Eye (tissue), 1 donor: ENCODE data around the gene ARRDC4.

Experiments used
- DNase-seq: peaks from one replicate; pipeline ENCODE4 v3.0.0-alpha.2; 2015

ARRDC4 gene, protein sequence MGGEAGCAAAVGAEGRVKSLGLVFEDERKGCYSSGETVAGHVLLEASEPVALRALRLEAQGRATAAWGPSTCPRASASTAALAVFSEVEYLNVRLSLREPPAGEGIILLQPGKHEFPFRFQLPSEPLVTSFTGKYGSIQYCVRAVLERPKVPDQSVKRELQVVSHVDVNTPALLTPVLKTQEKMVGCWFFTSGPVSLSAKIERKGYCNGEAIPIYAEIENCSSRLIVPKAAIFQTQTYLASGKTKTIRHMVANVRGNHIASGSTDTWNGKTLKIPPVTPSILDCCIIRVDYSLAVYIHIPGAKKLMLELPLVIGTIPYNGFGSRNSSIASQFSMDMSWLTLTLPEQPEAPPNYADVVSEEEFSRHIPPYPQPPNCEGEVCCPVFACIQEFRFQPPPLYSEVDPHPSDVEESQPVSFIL

DNA sequence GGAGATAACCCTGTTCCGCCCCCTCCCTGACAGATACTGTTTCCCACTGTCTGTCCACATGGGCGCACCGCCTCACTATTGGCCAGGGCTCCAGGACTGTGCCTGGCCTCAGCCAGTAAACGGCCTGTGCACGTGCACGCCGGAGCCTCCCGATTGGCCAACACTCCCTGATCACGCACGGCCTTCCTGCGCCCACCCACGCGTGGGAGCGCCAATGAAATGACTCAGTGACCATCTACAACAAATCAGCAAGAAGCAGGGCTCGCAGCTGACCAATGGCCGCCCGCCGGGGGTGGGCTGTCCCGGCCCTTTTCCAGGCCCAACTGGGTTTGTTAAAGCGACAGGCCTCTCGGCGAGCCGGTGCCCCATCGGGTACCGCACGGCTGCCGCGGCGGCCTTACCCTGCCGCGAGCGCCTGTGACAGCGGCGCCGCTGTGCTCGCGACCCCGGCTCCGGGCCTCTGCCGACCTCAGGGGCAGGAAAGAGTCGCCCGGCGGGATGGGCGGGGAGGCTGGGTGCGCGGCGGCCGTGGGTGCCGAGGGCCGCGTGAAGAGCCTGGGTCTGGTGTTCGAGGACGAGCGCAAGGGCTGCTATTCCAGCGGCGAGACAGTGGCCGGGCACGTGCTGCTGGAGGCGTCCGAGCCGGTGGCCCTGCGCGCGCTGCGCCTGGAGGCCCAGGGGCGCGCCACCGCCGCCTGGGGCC lies at the start of gene ARRDC4:
TSS of gene ARRDC4 (plus strand) at position 340 of the 703 bp plus-strand sequence. CDS start at position 499, 159 bp downstream.
- peak; percentile 99 for DNase-seq

DNA sequence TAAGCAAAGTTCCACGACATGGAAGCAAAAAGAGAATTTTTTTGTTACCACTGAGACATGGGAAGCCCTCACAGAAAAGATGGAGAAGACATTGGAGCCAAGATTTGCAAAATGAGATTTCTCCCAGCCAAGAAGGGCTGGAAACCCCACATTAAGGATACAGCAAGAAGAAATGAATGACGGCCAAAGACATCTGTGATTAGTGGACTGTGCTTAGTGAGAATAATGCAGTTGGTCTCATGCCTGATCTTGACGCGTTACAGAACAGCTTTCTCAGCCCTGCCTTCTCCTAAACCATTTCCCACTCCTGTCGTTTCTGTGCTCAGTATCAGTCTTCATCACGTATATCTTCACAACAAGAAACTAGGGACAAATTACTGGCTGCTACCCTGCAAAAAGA lies 45.8 kb upstream of the ARRDC4 start:
- DNase-seq = no peak

DNA sequence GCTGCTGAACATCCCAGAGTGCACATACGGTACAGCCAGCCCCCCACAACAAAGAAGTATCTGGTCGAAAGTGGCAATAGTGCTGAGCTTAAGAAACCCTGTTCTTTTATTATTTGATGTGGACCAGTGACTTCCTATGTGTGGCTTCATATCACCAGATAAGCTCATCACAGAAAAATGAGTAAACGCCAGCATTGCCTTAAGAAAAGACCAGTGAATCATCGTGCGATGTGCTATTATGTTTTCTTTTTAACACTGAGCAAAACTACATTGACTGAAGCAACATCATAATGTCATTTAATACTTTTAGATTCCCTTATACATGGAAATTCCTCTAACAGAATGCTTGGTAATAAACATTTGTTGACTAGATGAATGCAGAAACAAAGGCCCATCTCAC lies 45.2 kb upstream of the ARRDC4 start:
- no peak for DNase-seq

DNA sequence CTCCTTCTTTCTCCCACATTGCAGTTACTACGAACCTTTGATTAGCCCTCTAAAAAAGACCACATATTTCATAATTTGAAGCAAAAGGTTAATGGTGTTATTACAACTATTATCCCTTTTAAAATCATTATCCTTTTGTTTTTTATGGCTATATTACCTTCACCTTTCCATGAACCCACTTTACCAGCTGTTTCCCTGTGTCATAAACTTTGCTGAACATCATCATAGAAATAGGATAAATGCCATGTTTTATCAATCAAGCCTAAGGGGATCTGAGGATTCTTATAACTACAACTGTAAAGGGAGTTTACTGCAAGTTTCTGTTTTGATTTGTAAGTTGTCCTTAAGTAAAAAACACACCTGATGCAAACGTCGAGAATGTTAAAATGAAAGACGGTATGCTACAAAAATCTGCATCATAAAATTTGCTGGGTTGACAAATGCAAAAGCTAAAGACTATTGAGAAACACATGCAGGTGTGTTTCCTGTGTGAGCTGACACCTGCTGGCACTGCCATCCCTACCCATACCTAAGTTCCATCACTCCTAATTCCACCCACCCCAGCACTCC lies 39.1 kb upstream of the ARRDC4 start:
- no peak for DNase-seq

DNA sequence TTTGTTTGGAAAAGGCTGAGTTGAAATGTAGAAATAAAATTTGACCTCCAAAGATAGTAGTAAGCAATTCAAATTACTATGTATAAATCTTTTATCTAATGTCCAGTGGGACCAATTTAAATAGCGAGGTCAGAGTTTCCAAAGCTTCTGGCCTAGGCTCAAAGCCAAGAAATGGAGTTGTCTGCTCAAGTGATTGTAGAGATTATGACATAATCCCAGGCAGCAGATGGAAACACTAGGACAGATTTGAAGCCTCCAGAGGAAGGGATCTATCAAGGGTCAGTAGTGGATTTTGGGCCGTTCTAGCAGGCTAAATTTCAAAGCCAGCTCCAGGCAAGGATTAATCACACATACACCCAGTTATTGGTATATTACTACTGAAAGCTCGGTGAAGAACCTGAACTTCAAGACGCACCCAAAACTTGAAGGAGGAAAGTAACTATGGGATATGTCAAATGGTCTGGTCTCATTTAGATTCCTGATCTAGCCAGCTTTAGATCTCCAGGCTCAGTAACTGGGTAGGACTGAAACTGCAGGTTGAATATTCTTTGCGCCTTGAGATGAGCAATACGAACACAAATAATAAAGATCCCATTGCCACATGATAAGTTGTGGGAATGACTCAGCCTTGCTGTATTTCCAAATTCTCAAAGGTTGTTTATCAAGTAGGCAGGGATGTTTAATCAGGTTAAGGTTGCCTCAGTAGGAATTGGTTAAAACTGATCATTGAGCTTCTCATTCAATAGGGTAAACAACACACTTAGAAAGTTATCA lies 30.9 kb upstream of the ARRDC4 start:
- DNase-seq = no peak

DNA sequence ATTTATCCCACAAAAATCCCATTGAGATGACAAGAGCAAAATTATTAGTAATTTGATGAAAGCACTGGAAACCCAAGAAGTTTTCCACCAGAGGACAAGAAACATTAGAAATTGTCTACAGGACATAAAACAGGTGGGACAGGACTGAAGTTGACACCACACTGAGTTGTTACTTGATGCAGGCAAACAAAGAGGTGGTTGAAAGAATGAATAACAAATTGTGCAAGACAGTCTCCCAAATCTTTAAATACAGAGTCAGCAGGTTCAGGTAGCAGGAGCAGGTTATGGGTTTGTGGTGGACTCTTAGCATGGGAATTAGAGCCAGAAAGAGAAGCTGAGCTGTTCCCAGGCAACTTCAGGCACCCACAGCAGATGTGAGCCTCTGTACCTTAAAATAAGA lies 30.3 kb upstream of the ARRDC4 start:
- DNase-seq = no peak

DNA sequence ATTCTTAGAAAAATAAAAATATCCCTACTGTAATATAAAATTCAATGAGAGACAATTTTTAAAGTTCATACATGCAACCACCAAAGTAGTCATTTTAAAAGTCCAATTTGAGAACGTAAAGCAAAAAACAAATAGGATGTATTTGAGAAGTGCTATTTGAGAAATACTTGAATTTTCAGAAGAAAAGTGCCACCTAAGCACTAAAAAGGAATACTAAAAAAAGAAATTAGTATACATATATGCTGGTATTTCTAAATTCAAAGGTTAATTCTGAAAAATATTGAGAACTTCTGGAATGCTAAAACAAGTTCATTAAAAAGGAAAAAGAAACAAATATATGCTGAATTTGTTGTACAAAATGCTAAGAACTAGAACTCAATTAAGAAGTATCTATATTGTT lies 29.2 kb upstream of the ARRDC4 start:
- no peak for DNase-seq

DNA sequence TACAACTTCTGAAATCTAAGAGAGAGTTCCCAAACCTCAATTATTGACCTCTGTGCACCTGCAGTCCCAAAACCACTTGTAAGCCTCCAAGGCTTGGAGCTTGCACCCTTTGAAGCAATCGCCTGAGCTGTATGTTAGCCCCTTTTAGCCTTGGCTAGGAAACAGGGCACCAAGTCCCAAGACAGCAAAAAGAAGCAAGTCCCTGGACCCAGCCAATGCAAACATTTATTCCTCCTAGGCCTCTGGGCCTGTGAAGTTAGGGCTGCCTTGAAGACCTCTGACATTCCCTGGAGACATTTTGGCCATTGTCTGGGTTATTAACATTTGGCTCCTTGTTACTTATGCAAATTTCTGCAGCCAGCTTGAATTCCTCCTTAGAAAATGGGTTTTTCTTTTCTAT lies 26.9 kb upstream of the ARRDC4 start:
- no peak for DNase-seq

DNA sequence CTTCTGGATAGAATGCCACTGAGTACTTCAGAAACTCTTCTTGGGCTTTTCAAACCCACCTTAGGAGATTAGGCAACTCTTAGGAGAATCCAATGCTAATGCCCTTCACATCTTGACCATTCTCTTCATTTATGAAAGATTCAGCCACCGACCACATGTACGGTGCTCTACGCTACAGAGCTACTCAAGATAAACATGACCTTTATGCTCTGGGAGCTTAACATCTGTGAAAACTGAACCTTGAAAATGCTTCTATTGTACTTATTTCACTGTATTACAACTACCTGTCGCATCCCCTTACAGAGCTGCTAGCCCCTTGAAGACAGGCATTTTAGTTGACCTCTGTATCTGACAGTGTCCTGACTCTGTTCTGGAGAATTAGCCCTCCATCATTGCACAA lies 19.5 kb upstream of the ARRDC4 start:
- DNase-seq = no peak

DNA sequence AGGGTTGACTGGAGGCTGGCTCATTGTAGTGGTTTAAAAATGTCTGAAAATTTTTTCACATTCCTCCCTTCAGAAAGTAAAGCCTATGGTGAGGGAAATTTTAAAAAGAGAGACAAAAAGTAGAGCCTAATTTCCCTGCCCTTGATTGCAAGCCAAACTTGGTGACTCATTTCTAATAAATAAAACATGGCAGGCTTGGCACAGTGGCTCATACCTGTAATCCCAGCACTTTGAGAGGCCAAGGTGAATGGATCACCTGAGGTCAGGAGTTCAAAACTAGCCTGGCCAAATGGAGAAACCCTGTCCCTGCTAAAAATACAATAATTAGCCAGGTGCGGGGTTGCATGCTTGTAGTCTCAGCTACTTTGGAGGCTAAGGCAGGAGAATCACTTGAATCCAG lies 18.9 kb upstream of the ARRDC4 start:
- DNase-seq = no peak

DNA sequence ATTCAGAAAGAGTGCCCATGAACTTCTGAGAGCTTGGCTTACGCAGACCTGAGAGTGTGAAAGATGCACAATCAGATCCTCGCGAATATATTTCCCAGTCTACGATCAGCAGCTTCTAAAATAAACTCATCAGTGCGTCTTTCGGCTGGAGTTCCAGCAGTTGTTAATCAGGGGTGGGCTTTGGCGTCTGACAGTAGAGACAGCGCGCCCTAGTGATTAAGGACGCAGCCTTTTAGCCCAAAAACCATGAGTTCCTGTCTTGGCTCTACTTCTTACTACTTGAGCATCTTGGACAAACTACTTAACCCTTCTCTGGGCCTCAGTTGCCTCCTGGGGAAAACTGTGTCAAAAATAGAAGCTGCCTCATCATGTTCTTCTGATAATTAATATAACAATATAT lies 15.8 kb upstream of the ARRDC4 start:
- DNase-seq = no peak

DNA sequence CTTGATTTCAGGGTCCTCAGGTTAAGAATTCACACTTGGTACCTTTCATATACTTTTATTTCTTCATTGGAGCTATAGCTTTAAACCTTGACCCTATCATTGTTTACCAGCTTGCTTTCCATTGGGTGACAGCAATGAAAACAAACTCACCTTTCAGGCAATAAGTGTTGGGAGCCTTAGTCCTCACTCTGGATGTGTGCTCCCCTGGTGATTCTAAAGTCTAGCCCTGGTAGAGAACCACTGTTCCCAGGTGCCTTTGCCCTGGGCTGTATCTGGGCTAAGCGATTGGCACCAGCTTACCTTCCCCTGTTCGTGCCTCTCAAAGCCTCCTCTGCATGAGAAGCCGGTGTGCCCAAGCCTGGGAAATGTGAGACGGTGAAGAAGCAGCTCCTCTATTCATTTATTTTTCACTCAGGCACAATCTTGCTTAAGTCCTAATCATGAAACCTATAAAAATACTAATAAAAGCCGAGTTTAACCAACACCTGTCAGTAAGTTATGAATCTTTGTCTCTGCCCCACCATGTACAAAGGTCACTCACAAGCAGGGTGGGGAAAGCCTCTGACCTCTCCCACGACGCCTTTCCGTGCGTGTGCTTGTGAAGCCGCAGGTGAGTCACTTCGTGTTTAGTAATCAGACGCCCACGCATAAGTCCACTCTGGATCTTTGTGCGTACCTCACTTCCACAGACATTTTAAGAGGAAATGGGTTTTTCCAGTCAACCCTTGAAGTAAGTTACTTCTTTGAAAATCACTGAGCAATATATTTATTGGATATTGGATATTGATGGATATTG lies 12.8 kb upstream of the ARRDC4 start:
- DNase-seq = no peak

DNA sequence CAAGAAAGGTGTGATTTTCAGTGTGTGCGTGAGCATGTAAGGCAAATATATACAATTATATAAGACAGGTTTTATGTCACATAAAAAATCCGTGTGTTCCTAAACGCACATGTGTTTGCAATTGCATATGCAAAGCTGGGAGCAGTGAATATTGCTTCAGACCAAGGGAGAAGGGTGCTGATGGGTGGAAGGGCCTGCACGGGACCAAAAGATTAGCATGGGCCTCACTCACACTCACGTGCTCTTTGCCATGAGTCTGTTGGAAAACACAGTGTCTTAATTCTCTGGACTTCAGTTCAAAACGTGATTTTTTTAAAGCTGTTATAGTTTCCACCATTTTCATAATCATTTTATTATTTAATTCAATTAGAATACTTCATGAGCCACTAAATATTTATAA lies 7.2 kb upstream of the ARRDC4 start:
- DNase-seq = no peak

DNA sequence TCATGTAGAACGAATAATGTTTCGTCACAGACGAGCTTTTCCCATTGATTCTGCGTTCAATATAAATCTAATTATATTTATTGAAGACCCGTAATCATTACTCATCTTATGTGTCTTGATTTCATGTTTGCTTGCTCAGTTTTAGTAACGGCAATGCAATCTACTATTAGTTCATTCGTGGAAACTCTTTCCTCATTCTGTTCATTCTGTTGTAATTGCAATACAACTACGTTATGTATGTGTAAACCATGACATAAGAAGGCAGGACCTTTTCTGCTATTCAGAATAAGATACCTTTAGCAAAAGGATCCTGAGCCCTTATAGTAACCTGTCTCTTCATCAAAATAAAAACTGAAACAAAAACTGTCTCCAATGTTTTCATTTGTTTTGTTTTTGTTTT lies 6.8 kb upstream of the ARRDC4 start:
- no peak for DNase-seq

DNA sequence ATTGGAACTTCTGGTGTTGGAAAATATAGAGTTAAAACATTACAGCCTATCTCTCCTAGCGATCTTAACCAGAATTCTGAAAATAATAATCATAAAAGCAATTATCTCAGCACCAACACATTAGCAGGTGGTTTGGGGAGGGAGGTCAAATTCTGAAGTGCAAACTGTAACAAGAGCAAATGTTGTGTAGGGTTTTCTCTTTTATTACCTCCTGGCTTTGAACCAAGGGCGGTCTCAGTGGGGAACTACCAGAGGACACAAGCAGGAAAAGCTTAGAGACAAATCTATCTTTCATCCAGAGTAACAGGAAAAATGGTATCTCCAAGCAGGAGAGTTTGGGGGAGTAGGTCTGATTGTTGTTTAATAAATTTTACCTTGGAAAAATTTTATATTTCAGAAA lies 5.5 kb upstream of the ARRDC4 start:
- no peak for DNase-seq

DNA sequence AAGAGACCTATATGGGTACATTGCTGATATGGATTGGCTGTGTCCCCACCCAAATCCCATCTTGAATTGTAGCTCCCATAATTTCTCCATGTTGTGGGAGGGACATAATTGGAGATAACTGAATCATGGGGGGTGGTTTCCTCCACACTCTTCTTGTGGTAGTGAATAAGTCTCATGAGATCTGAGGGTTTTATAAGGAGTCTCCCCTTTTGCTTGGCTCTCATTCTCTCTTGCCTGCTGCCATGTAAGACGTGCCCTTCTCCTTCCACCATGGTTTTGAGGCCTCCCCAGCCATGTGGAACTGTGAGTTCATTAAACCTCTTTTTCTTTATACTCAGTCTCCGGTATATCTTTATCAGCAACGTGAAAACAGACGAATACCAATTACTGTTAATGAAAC lies 5.0 kb upstream of the ARRDC4 start:
- DNase-seq = no peak

DNA sequence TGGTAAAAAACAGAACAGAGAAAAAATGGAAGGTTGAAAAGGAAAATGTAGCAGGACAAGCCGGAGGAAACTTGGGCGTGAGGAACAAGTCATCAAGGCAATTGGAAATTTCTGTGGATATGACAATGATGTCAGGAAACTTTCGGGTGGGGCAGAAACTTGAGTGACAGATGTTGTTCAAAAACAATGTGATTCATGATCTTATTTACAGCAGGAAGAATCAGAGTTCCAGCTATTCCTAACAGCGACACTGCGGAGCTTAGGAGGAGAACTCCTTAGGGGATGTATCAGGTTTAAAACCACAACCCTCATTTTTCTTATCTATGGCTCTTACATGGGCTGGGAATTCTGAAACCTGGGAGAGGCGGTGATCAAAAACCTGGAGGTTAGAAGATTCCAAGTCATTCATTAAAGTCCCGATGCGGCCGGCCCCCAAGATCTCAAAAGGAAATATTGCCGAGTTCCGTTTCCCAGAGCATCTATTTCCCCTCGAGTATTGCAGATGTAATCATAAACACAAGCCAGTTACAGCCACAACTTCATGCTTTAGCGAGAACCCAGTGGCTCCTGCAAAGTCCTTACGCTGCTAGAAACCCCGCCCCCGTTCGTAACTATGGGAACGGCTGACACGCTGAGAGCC lies 659 bp upstream of the ARRDC4 start:
- no peak for DNase-seq

DNA sequence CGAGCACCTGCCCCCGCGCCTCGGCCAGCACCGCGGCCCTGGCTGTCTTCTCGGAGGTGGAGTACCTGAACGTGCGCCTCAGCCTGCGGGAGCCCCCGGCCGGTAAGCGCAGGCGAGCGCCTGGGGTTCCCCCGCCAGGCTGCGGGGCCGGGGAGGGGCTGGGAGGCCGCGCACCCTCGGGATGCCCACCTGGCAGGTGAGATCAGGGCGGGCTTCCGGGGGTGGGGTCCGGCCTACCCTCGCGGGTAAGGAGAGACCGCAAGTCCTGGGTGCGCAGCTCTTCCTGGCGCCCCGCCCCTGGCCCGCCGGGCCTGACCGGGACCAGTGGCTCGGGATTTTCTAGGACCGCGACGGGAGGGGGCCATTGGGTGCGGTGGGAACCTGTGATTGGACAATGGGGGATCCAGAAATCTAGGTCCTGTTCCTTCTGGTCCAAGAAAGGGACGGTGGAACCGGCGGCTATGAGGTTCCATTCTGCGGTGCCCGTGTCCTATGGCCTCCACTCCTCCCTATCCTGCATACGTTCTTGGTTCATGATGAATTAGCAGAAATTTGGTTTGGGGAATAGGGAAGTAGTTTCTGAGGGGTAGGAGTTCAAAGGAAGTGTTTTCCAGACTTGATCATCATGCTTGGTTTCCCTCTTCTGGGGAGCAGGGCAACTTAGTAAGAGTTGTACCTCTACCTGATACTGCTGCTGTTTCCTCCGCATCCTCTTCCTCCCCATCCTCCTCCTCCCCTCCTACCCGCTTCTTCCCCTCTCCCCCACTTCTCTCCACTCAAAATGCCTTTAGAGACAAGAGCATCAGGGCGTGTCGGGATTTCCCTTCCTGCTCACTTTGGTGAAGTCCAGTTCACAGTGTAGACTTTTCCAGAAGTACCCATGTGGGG lies 808 bp downstream of the ARRDC4 start:
- DNase-seq = peak; percentile 43

DNA sequence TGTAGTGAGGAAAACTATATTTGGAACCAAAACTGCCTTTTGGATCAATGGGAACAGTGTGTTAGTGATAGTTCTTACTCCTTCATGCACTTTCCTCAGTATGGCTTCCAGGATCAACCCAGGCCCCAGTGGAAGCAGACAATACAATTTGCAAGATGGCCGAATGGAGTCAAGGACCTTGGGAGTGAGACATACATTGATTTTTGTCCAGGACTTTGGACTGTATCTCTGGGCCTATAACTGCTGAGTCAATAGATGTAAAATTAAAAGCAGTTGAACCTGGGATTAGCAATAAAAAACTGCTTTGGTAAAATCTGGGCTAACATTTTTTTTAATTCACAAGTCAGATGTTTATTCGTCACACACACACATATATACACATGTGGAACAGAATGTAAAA lies 1.8 kb downstream of the ARRDC4 start:
- no peak for DNase-seq

DNA sequence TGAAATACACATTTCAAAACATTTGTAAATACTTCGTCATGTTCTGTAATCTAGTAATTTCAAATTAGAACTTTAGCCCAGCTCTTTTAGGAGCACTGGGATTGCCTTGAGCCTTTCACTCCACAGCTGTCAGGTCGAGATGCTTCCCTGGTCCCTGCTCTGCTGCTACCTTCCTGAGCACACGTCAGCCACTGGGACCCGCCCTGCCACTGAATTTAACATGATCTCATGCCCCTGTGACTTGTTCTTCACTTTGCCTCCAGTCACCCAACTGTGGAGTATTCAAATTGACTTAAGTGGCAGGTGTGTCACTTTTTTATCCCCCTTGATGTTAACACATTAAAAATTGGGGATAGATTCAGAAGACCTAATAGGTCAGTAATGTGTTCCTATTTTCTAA lies 3.3 kb downstream of the ARRDC4 start:
- no peak for DNase-seq

DNA sequence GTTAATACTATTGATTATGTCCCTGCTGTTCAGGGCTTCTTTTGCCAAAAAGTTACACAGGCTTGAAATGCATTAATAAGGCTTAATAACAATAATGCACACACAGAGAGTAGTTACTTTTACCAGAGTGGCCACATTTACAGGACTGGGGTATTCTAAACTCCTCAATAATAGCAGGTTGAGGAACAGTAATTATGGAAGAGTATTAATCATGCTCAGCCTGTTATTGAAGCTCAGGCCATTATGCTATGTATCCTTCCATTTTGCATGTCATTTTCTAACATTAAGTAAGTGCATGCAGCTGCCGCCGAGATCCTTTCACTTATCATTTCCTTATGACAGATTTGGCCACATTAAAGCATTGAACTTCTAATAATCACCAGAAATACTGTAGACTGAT lies 5.7 kb downstream of the ARRDC4 start:
- no peak for DNase-seq
